ENCODE measurements around the gene CD101. TPM values are rescaled to one million over a fixed set of nuclear protein-coding genes. Genes with fewer than 3 reads are reported as not detected.

The CD101 gene
- polyA plus RNA-seq, 3 donors, result 27.2 to 101 (median 54.7) TPM

- no peak overlapping the region for H2AFZ ChIP-seq (ENCODE audit: insufficient read depth, low read depth, low read length, poor library complexity, severe bottlenecking)
- intact Hi-C loops (cut with micrococcal nuclease), result no loop called here
- TF ChIP-seq CTCF (IDR thresholded peaks at IDR 0.05), result no peak
These were observed 36.2 kb downstream of the CD101 start for GRCh38 chr1:117037802-117038201.

GRCh38 chr1:117038236-117038635, 36.7 kb downstream of the CD101 start:
- H3K27ac ChIP-seq (ENCODE audit: low read depth in 1 of 2, low read length in 2 of 2), result no peak overlapping the region
- H3K9me3 ChIP-seq (replicated peaks in 1 of 2; ENCODE audit: control insufficient read depth in 1 of 2, insufficient read depth in 1 of 2, low read length in 2 of 2), result peaks cover 0 to 2% of the 10 kb centered on the region in 2 donors
- H2AFZ ChIP-seq (ENCODE audit: insufficient read depth, low read depth, low read length, poor library complexity, severe bottlenecking), result no peak overlapping the region
- intact Hi-C loops (cut with micrococcal nuclease), result no loop called here
- Mint-ChIP-seq H3K4me1 (peaks cover 8% of the 10 kb centered on the region), H3K27me3 (ENCODE audit: low read depth in 3 of 3) (peaks cover 0 to 3% (median 2%) of the 10 kb centered on the region in 3 donors), H3K9me3 (peaks cover 0 to 3% (median 0%) of the 10 kb centered on the region in 7 donors), H3K36me3 (peaks cover 49 to 51% of the 10 kb centered on the region in 2 donors), H3K4me3 (no peak overlapping the region), H3K27ac (no peak overlapping the region)
- no peaks in the 10 kb centered on the region for H3K27me3 ChIP-seq (ENCODE audit: control insufficient read depth in 2 of 2, insufficient read depth in 2 of 2, low read length in 2 of 2)
- peaks cover 0 to 6% of the 10 kb centered on the region in 2 donors for H3K4me1 ChIP-seq (ENCODE audit: control insufficient read depth in 1 of 2, insufficient read depth in 2 of 2, low read length in 2 of 2)
- no peak overlapping the region for H3K4me2 ChIP-seq (replicated peaks; ENCODE audit: extremely low read depth, low read length, poor library complexity, severe bottlenecking)
- no peak overlapping the region for H3K4me3 ChIP-seq (replicated peaks in 1 of 3; ENCODE audit: low read depth in 2 of 3, low read length in 3 of 3)
- no peak overlapping the region for H3K9ac ChIP-seq (ENCODE audit: insufficient read depth, low read length, poor library complexity, severe bottlenecking)
- TF ChIP-seq CTCF (IDR thresholded peaks at IDR 0.05), result no peak
- no peaks in the 10 kb centered on the region for H3K79me2 ChIP-seq (ENCODE audit: insufficient read depth, low read length)
- no peaks in the 10 kb centered on the region for H4K20me1 ChIP-seq (ENCODE audit: insufficient read depth, low read length)
- WGBS (ENCODE audit: insufficient coverage), result 100% methylated on average over 6 of the region's 6 CpGs
- H3K36me3 ChIP-seq (replicated peaks in 1 of 2; ENCODE audit: control insufficient read depth in 1 of 2, insufficient read depth in 2 of 2, low read length in 2 of 2), result peaks cover 7 to 44% of the 10 kb centered on the region in 2 donors
- DNase-seq, result no peak

More at GRCh38 chr1:117037802-117038201, 36.2 kb downstream of the CD101 start:
- peaks cover 0 to 6% of the 10 kb centered on the region in 2 donors for H3K4me1 ChIP-seq (ENCODE audit: control insufficient read depth in 1 of 2, insufficient read depth in 2 of 2, low read length in 2 of 2)
- Mint-ChIP-seq H3K27me3 (ENCODE audit: low read depth in 3 of 3) (peaks cover 0 to 3% (median 2%) of the 10 kb centered on the region in 3 donors), H3K27ac (no peak overlapping the region), H3K4me1 (peaks cover 8% of the 10 kb centered on the region), H3K36me3 (peaks cover 53 to 54% of the 10 kb centered on the region in 2 donors), H3K4me3 (no peak overlapping the region), H3K9me3 (peaks cover 0 to 3% (median 0%) of the 10 kb centered on the region in 7 donors)
- H3K4me2 ChIP-seq (replicated peaks; ENCODE audit: extremely low read depth, low read length, poor library complexity, severe bottlenecking), result no peak overlapping the region
- H3K27me3 ChIP-seq (ENCODE audit: control insufficient read depth in 2 of 2, insufficient read depth in 2 of 2, low read length in 2 of 2), result no peaks in the 10 kb centered on the region
- no peaks in the 10 kb centered on the region for H3K79me2 ChIP-seq (ENCODE audit: insufficient read depth, low read length)
- no peaks in the 10 kb centered on the region for H4K20me1 ChIP-seq (ENCODE audit: insufficient read depth, low read length)
- no CpG with 5 or more reads among the region's 1 CpG for WGBS (ENCODE audit: insufficient coverage)
- peaks cover 7 to 44% of the 10 kb centered on the region in 2 donors for H3K36me3 ChIP-seq (replicated peaks in 1 of 2; ENCODE audit: control insufficient read depth in 1 of 2, insufficient read depth in 2 of 2, low read length in 2 of 2)
- peaks cover 0 to 2% of the 10 kb centered on the region in 2 donors for H3K9me3 ChIP-seq (replicated peaks in 1 of 2; ENCODE audit: control insufficient read depth in 1 of 2, insufficient read depth in 1 of 2, low read length in 2 of 2)
- no peak for DNase-seq
- H3K27ac ChIP-seq (ENCODE audit: low read depth in 1 of 2, low read length in 2 of 2), result no peak overlapping the region
- no peak overlapping the region for H3K9ac ChIP-seq (ENCODE audit: insufficient read depth, low read length, poor library complexity, severe bottlenecking)
- no peak overlapping the region for H3K4me3 ChIP-seq (replicated peaks in 1 of 3; ENCODE audit: low read depth in 2 of 3, low read length in 3 of 3)

Measured in CD14-positive monocyte (primary cell).